HCT116 (cell line): Measurements from ENCODE around the gene CEP112. TPM values are rescaled to one million over a fixed set of nuclear protein-coding genes. Genes with fewer than 3 reads are reported as not detected.

Experiments used
- ATAC-seq: fragments of 200-7000 bp; cut with Tn5 transposase; 2 replicates; pipeline ENCODE4 v1.9.1; 2020; ENCODE audit warnings: mild to moderate bottlenecking, moderate library complexity
- BruUV-seq: library from RNA; stranded (reverse); fragments of 400-500 nt; replicated peaks from 2 replicates; lab custom pipeline; 2021; lab: Mats Ljungman, UMichigan
- CTCF ChIA-PET: fragments of 300-600 bp; sonication (Branson Sonifier 250); formaldehyde crosslinking; loops from one replicate; lab custom pipeline; 2021; ENCODE audit warnings: antibody characterized with exemption; lab: Charles Lee
- POLR2A ChIA-PET: fragments of 300-600, 350-600 bp; sonication (Branson Sonifier 250); formaldehyde crosslinking; loops from one replicate; lab custom pipeline; 2021; ENCODE audit warnings: antibody characterized with exemption; lab: Charles Lee
- RAD21 ChIA-PET, 2 experiments: fragments of 300-600 bp; sonication (Branson Sonifier 250); formaldehyde crosslinking; loops; one replicate each; lab custom pipeline; 2023; ENCODE audit warnings: low total read pairs in 2 of 2; ENCODE audit not compliant: uncharacterized antibody in 2 of 2, unreplicated experiment in 2 of 2, low non-redundant PET in 1 of 2; lab: Charles Lee
- DNase-seq: peaks from one replicate; pipeline ENCODE4 v3.0.0-alpha.2; 2010; ENCODE audit warnings: low read depth, low spot score
- H2AFZ ChIP-seq: fragments of 200-600 bp; shearing (Covaris generic), sonication (generic); 2 replicates; pipeline ENCODE4 v1.6.1; 2017; ENCODE audit warnings: low read depth, mixed run types, mixed read lengths, antibody characterized with exemption, low read length; ENCODE audit not compliant: poor library complexity, severe bottlenecking
- H3K27ac ChIP-seq: 2 replicates; pipeline ENCODE4 v1.5.1; 2012; ENCODE audit warnings: low read depth, low read length
- H3K27me3 ChIP-seq: fragments of 200-600 bp; sonication (generic); 2 replicates; pipeline ENCODE4 v1.6.1; 2016; ENCODE audit warnings: mixed run types, low read length, mixed read lengths; ENCODE audit not compliant: insufficient read depth
- H3K36me3 ChIP-seq, 2 experiments: fragments of 200-500 bp in 1 of 2; fragments of 200-600 bp in 1 of 2; sonication (Bioruptor generic) in 1 of 2; sonication (generic) in 1 of 2; 2 replicates each; pipeline versions ENCODE4 v1.5.1 to v1.6.1; 2014 to 2016; ENCODE audit warnings: low read length in 2 of 2, inconsistent platforms in 1 of 2, mixed read lengths in 1 of 2, mixed run types in 1 of 2; ENCODE audit not compliant: insufficient read depth in 2 of 2, control insufficient read depth in 1 of 2
- H3K4me1 ChIP-seq, 2 experiments: fragments of 200-600 bp in 1 of 2; sonication (generic) in 1 of 2; 2 replicates each; pipeline versions ENCODE4 v1.5.1 to v1.6.1; 2012 to 2017; ENCODE audit warnings: low read length in 2 of 2, inconsistent platforms in 1 of 2, mild to moderate bottlenecking in 1 of 2, mixed read lengths in 1 of 2, mixed run types in 1 of 2, moderate library complexity in 1 of 2; ENCODE audit not compliant: insufficient read depth in 2 of 2, control insufficient read depth in 1 of 2
- H3K4me2 ChIP-seq: fragments of 200-600 bp; sonication (generic); 2 replicates; pipeline ENCODE4 v1.6.1; 2017; ENCODE audit warnings: mixed run types, low read length, mixed read lengths
- H3K4me3 ChIP-seq, 2 experiments: fragments of 200-600 bp in 1 of 2; sonication (generic) in 1 of 2; replicated peaks in 1 of 2; 2 replicates each; pipeline ENCODE4 v1.5.1; 2011 to 2016; ENCODE audit warnings: low read length in 2 of 2, control low read depth in 1 of 2, low read depth in 1 of 2, mild to moderate bottlenecking in 1 of 2, mixed read lengths in 1 of 2, mixed run types in 1 of 2
- H3K79me2 ChIP-seq: fragments of 200-600 bp; sonication (generic); 2 replicates; pipeline ENCODE4 v1.6.1; 2017; ENCODE audit warnings: mild to moderate bottlenecking, mixed run types, low read length, moderate library complexity, mixed read lengths; ENCODE audit not compliant: insufficient read depth
- H3K9ac ChIP-seq: fragments of 200-600 bp; sonication (generic); 2 replicates; pipeline ENCODE4 v1.6.1; 2016; ENCODE audit warnings: low read length, mixed read lengths
- H3K9me2 ChIP-seq: fragments of 200-600 bp; sonication (generic), shearing (Covaris generic); 2 replicates; pipeline ENCODE4 v1.6.1; 2017; ENCODE audit warnings: mixed run types, mild to moderate bottlenecking, moderate library complexity; ENCODE audit not compliant: insufficient read depth
- H3K9me3 ChIP-seq, 2 experiments: fragments of 200-500 bp in 1 of 2; fragments of 200-600 bp in 1 of 2; sonication (Bioruptor generic) in 1 of 2; sonication (generic) in 1 of 2; 2 replicates each; pipeline ENCODE4 v1.6.1; 2014 to 2017; ENCODE audit warnings: low read length in 2 of 2, mixed read lengths in 2 of 2, inconsistent platforms in 1 of 2, low read depth in 1 of 2, mild to moderate bottlenecking in 1 of 2, mixed run types in 1 of 2, moderate library complexity in 1 of 2; ENCODE audit not compliant: control insufficient read depth in 1 of 2, insufficient read depth in 1 of 2
- H4K20me1 ChIP-seq: fragments of 200-600 bp; sonication (generic), shearing (Covaris generic); 2 replicates; pipeline ENCODE4 v1.6.1; 2017; ENCODE audit warnings: mixed run types, mild to moderate bottlenecking, moderate library complexity; ENCODE audit not compliant: insufficient read depth
- CEBPB ChIP-seq: IDR thresholded peaks from 2 replicates; pipeline ENCODE4 v1.6.1; 2012; ENCODE audit warnings: low read depth
- EGR1 ChIP-seq: IDR thresholded peaks from 2 replicates; pipeline ENCODE4 v1.6.1; 2012; ENCODE audit warnings: low read depth
- ELF1 ChIP-seq: IDR thresholded peaks from 2 replicates; pipeline ENCODE4 v1.6.1; 2012; ENCODE audit warnings: low read depth, borderline replicate concordance
- EZH2 ChIP-seq: fragments of 200-600 bp; sonication (generic); IDR thresholded peaks from 2 replicates; pipeline ENCODE4 v1.6.1; 2017; ENCODE audit warnings: antibody characterized with exemption, mixed run types
- FOSL1 ChIP-seq: IDR thresholded peaks from 2 replicates; pipeline ENCODE4 v1.6.1; 2012; ENCODE audit warnings: low read depth
- JUND ChIP-seq: IDR thresholded peaks from 2 replicates; pipeline ENCODE4 v1.6.1; 2012
- POLR2A ChIP-seq: IDR thresholded peaks from 2 replicates; pipeline ENCODE4 v1.7.0; 2011; ENCODE audit warnings: borderline replicate concordance; ENCODE audit not compliant: insufficient read depth, insufficient read length; ENCODE audit errors: extremely low read depth
- POLR2AphosphoS5 ChIP-seq: IDR thresholded peaks from 2 replicates; pipeline ENCODE4 v1.6.1; 2011; ENCODE audit warnings: mild to moderate bottlenecking, low read depth, low read length, moderate library complexity
- RAD21 ChIP-seq: IDR thresholded peaks from 2 replicates; pipeline ENCODE4 v1.6.1; 2012; ENCODE audit warnings: low read depth, mild to moderate bottlenecking
- SIN3A ChIP-seq: IDR thresholded peaks from 2 replicates; pipeline ENCODE4 v1.6.1; 2012; ENCODE audit warnings: low read depth
- SP1 ChIP-seq: IDR thresholded peaks from 2 replicates; pipeline ENCODE4 v1.6.1; 2012; ENCODE audit warnings: low read depth
- SRF ChIP-seq: IDR thresholded peaks from 2 replicates; pipeline ENCODE4 v1.6.1; 2012; ENCODE audit warnings: low read depth
- TCF7L2 ChIP-seq: IDR thresholded peaks from 2 replicates; pipeline ENCODE4 v1.7.0; 2011; ENCODE audit warnings: borderline replicate concordance, inconsistent platforms; ENCODE audit not compliant: insufficient read depth, insufficient read length; ENCODE audit errors: extremely low read depth
- YY1 ChIP-seq: IDR thresholded peaks from 2 replicates; pipeline ENCODE4 v1.6.1; 2011; ENCODE audit warnings: low read length, low read depth, moderate library complexity, mild to moderate bottlenecking; ENCODE audit not compliant: insufficient replicate concordance; ENCODE audit errors: extremely low read depth
- ZNF274 ChIP-seq: fragments of 200-500 bp; sonication (Bioruptor generic); IDR thresholded peaks from 2 replicates; pipeline ENCODE4 v1.6.1; 2014; ENCODE audit warnings: mild to moderate bottlenecking, low read depth, low read length, inconsistent platforms
- intact Hi-C: fragments of 100-400 bp; cut with micrococcal nuclease; formaldehyde crosslinking; loops from 2 replicates; pipeline ENCODE4 v1.10.0; 2022
- total RNA-seq: library from RNA; stranded (reverse); gene quantifications from one replicate; pipeline ENCODE4 v1.2.1, GENCODE V29; 2021; ENCODE audit not compliant: unreplicated experiment
- TF ChIP-seq, protein P1 (sequence below): IDR thresholded peaks from 2 replicates; pipeline ENCODE4 v1.6.1; 2012
- TF ChIP-seq, protein P2 (sequence below): IDR thresholded peaks from 2 replicates; pipeline ENCODE4 v1.6.1; 2011; ENCODE audit warnings: mild to moderate bottlenecking, low read length, moderate library complexity; ENCODE audit not compliant: insufficient replicate concordance; ENCODE audit errors: extremely low read depth
- TF ChIP-seq, protein P3 (sequence below): IDR thresholded peaks from 2 replicates; pipeline ENCODE4 v1.6.1; 2012
- TF ChIP-seq, protein P4 (sequence below), 3 experiments: fragments of 200-600 bp in 1 of 3; sonication (generic) in 1 of 3; IDR thresholded peaks in 2 of 3; conservative IDR thresholded peaks in 1 of 3; 2 replicates each; pipeline ENCODE4 v1.5.1; 2012 to 2017; ENCODE audit warnings: low read depth in 2 of 3, low read length in 2 of 3, antibody characterized with exemption in 1 of 3, borderline replicate concordance in 1 of 3, control low read depth in 1 of 3, mild to moderate bottlenecking in 1 of 3, mixed read lengths in 1 of 3, mixed run types in 1 of 3, moderate library complexity in 1 of 3; ENCODE audit not compliant: insufficient read depth in 1 of 3
- TF ChIP-seq, protein P5 (sequence below): IDR thresholded peaks from 2 replicates; pipeline ENCODE4 v1.6.1; 2012; ENCODE audit warnings: low read depth

CEP112 gene
- total RNA-seq, 1 experiment from 2014 or later, result 10.9 TPM

DNA sequence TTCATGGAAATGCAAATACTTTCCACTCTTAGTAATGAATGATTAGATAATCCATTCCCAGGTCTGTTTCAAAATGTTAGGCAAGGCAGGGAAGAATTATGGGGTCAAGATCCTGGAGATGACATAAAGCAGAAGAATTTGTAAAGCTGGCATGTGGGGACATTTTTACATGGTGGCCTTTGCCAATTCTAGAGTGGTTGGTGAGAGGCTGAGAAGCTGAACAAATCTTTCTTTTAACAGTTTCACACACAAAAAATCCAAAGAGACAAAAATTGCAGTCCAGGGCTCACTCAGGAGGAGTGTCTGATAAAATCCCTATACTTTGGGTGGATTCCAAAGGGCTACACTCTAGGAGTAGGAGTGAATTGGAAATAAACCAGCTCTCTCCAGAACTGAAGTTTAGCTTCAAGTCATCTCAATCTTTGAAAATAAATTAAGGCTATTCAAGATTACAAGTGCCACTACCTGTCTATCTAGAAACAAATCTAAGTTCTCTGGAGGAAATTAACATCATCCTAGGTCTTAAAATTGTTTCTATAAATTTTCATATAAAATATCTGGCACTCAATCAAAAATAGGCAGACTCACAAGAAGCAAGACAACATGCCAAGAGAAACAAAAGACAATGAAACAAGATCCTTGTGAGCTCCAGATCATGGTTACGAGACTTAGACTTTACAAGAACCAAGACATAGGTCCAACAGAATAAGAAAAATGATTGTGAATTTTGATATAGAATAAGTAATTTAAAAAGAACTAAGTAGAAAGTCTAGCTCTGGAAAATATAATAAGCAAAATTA is 517.5 kb downstream of the CEP112 start:
- Histone ChIP-seq H3K36me3 (no peaks in the 10 kb centered on the region), H3K27me3 (no peaks in the 10 kb centered on the region), H3K79me2 (no peaks in the 10 kb centered on the region), H4K20me1 (no peaks in the 10 kb centered on the region), H3K27ac (no peak overlapping the region), H3K4me3 (no peak overlapping the region), H3K9ac (no peak overlapping the region), H3K9me3 (no peaks in the 10 kb centered on the region), H3K4me1 (peaks cover 0 to 3% of the 10 kb centered on the region in 2 experiments; a peak in 1 of 4 replicates), H3K4me2 (no peak overlapping the region), H2AFZ (no peak overlapping the region), H3K9me2 (no peaks in the 10 kb centered on the region)
- no peak for TF ChIP-seq SP1
- no peak for TF ChIP-seq TCF7L2
- TF ChIP-seq, protein P1, sequence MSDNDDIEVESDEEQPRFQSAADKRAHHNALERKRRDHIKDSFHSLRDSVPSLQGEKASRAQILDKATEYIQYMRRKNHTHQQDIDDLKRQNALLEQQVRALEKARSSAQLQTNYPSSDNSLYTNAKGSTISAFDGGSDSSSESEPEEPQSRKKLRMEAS, result no peak
- TF ChIP-seq JUND, result no peak
- TF ChIP-seq, protein P2, sequence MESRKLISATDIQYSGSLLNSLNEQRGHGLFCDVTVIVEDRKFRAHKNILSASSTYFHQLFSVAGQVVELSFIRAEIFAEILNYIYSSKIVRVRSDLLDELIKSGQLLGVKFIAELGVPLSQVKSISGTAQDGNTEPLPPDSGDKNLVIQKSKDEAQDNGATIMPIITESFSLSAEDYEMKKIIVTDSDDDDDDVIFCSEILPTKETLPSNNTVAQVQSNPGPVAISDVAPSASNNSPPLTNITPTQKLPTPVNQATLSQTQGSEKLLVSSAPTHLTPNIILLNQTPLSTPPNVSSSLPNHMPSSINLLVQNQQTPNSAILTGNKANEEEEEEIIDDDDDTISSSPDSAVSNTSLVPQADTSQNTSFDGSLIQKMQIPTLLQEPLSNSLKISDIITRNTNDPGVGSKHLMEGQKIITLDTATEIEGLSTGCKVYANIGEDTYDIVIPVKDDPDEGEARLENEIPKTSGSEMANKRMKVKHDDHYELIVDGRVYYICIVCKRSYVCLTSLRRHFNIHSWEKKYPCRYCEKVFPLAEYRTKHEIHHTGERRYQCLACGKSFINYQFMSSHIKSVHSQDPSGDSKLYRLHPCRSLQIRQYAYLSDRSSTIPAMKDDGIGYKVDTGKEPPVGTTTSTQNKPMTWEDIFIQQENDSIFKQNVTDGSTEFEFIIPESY, result no peak
- TF ChIP-seq EZH2, result no peak
- no peak for TF ChIP-seq YY1
- no peak for TF ChIP-seq SIN3A
- TF ChIP-seq, protein P3, sequence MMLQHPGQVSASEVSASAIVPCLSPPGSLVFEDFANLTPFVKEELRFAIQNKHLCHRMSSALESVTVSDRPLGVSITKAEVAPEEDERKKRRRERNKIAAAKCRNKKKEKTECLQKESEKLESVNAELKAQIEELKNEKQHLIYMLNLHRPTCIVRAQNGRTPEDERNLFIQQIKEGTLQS, result no peak
- no peak for TF ChIP-seq FOSL1
- TF ChIP-seq, protein P4, sequence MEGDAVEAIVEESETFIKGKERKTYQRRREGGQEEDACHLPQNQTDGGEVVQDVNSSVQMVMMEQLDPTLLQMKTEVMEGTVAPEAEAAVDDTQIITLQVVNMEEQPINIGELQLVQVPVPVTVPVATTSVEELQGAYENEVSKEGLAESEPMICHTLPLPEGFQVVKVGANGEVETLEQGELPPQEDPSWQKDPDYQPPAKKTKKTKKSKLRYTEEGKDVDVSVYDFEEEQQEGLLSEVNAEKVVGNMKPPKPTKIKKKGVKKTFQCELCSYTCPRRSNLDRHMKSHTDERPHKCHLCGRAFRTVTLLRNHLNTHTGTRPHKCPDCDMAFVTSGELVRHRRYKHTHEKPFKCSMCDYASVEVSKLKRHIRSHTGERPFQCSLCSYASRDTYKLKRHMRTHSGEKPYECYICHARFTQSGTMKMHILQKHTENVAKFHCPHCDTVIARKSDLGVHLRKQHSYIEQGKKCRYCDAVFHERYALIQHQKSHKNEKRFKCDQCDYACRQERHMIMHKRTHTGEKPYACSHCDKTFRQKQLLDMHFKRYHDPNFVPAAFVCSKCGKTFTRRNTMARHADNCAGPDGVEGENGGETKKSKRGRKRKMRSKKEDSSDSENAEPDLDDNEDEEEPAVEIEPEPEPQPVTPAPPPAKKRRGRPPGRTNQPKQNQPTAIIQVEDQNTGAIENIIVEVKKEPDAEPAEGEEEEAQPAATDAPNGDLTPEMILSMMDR (IDR thresholded peaks at IDR 0.05 in 2 of 3, conservative IDR thresholded peaks at IDR 0.05 in 1 of 3; ENCODE audit: borderline replicate concordance in 1 of 3, insufficient read depth in 1 of 3, low read depth in 2 of 3, low read length in 2 of 3), result no peak
- no peak for TF ChIP-seq SRF
- TF ChIP-seq, protein P5, sequence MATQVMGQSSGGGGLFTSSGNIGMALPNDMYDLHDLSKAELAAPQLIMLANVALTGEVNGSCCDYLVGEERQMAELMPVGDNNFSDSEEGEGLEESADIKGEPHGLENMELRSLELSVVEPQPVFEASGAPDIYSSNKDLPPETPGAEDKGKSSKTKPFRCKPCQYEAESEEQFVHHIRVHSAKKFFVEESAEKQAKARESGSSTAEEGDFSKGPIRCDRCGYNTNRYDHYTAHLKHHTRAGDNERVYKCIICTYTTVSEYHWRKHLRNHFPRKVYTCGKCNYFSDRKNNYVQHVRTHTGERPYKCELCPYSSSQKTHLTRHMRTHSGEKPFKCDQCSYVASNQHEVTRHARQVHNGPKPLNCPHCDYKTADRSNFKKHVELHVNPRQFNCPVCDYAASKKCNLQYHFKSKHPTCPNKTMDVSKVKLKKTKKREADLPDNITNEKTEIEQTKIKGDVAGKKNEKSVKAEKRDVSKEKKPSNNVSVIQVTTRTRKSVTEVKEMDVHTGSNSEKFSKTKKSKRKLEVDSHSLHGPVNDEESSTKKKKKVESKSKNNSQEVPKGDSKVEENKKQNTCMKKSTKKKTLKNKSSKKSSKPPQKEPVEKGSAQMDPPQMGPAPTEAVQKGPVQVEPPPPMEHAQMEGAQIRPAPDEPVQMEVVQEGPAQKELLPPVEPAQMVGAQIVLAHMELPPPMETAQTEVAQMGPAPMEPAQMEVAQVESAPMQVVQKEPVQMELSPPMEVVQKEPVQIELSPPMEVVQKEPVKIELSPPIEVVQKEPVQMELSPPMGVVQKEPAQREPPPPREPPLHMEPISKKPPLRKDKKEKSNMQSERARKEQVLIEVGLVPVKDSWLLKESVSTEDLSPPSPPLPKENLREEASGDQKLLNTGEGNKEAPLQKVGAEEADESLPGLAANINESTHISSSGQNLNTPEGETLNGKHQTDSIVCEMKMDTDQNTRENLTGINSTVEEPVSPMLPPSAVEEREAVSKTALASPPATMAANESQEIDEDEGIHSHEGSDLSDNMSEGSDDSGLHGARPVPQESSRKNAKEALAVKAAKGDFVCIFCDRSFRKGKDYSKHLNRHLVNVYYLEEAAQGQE, result no peak
- no peak for TF ChIP-seq ZNF274
- no peak for TF ChIP-seq ELF1
- no peak for TF ChIP-seq EGR1
- no peak for TF ChIP-seq POLR2AphosphoS5
- no peak for TF ChIP-seq POLR2A
- TF ChIP-seq CEBPB, result no peak
- no peak for TF ChIP-seq RAD21
- intact Hi-C loops, result no loop called here
- CTCF ChIA-PET, result no interaction called here
- DNase-seq (no peak), ATAC-seq (no peak)
- RAD21 ChIA-PET, result no interaction called here
- no TSS peak for BruUV-seq
- POLR2A ChIA-PET, result no interaction called here
